Thoracic aorta (tissue), 2 donors: ENCODE measurements around the gene CYTH1. TPM values are rescaled to one million over a fixed set of nuclear protein-coding genes. Genes with fewer than 3 reads are reported as not detected.
A peak's percentile ranks its signal among the peaks of the same experiment; 100 is the strongest.

Experiments
- ATAC-seq: fragments of 150-250 bp; one replicate; pipeline ENCODE4 v1.8.0; 2017; ENCODE audit warnings: low read depth; ENCODE audit not compliant: insufficient number of reproducible peaks, low FRiP score
- DNase-seq: peaks from one replicate; pipeline ENCODE4 v3.0.0-alpha.2; 2020; ENCODE audit warnings: low spot score
- H3K27ac ChIP-seq, 2 donors: fragments of 200-600 bp; sonication (generic); 1 replicate in 1 of 2; 2 replicates in 1 of 2; pipeline ENCODE4 v1.5.1; 2016; ENCODE audit warnings: mild to moderate bottlenecking in 2 of 2, moderate library complexity in 2 of 2
- H3K27me3 ChIP-seq: fragments of 200-600 bp; sonication (generic); replicated peaks from 2 replicates; pipeline ENCODE4 v1.6.0; 2016; ENCODE audit warnings: mild to moderate bottlenecking; ENCODE audit not compliant: insufficient read depth
- H3K36me3 ChIP-seq: fragments of 200-600 bp; sonication (generic); one replicate; pipeline ENCODE4 v1.5.1; 2016
- H3K4me1 ChIP-seq, 2 donors: fragments of 200-600 bp; sonication (generic); 1 replicate in 1 of 2; 2 replicates in 1 of 2; pipeline versions ENCODE4 v1.5.1 to v1.6.0; 2016; ENCODE audit warnings: low read depth in 2 of 2, mild to moderate bottlenecking in 1 of 2; ENCODE audit not compliant: control insufficient read depth in 1 of 2
- H3K4me3 ChIP-seq: fragments of 200-600 bp; sonication (generic); 2 replicates; pipeline ENCODE4 v1.5.1; 2016; ENCODE audit warnings: mild to moderate bottlenecking
- H3K9me3 ChIP-seq: fragments of 200-600 bp; sonication (generic); 2 replicates; pipeline ENCODE4 v1.5.1; 2016
- CTCF ChIP-seq: fragments of 200-600 bp; sonication (generic); IDR thresholded peaks from one replicate; pipeline ENCODE4 v1.5.1; 2019; ENCODE audit warnings: antibody characterized with exemption
- total RNA-seq, 2 donors: library from RNA; depleted of rRNA; stranded (reverse); fragments of >200 nt; gene quantifications; one replicate each; pipeline versions ENCODE4 v1.1.0 to v1.2.3, GENCODE V29; 2016

CYTH1 gene
- total RNA-seq, 2 donors from 2014 or later, result 79.2 to 79.4 TPM

- DNase-seq (no peak), ATAC-seq (no peak)
- H3K36me3 ChIP-seq, result no peaks in the 10 kb centered on the region
- H3K9me3 ChIP-seq, result peaks cover 4% of the 10 kb centered on the region
- H3K4me3 ChIP-seq, result no peak overlapping the region
- no peak overlapping the region for H3K27ac ChIP-seq
- H3K4me1 ChIP-seq, result no peaks in the 10 kb centered on the region
- H3K27me3 ChIP-seq, result no peaks in the 10 kb centered on the region
- no peak for TF ChIP-seq CTCF
Observed at GRCh38 chr17:78650093-78650715, 131.9 kb downstream of the CYTH1 start.

- DNase-seq (no peak), ATAC-seq (no peak)
- H3K4me1 ChIP-seq, result no peaks in the 10 kb centered on the region
- no peak overlapping the region for H3K27ac ChIP-seq
- H3K4me3 ChIP-seq, result no peak overlapping the region
- no peaks in the 10 kb centered on the region for H3K27me3 ChIP-seq
- peaks cover 4% of the 10 kb centered on the region for H3K9me3 ChIP-seq
- TF ChIP-seq CTCF, result no peak
- no peaks in the 10 kb centered on the region for H3K36me3 ChIP-seq
Observed at GRCh38 chr17:78648293-78648692, 133.8 kb downstream of the CYTH1 start.

GRCh38 chr17:78647032-78647431, 135.0 kb downstream of the CYTH1 start:
- H3K36me3 ChIP-seq, result no peaks in the 10 kb centered on the region
- ATAC-seq (no peak), DNase-seq (no peak)
- TF ChIP-seq CTCF, result no peak
- no peaks in the 10 kb centered on the region for H3K27me3 ChIP-seq
- H3K4me1 ChIP-seq, result no peaks in the 10 kb centered on the region
- no peak overlapping the region for H3K27ac ChIP-seq
- no peak overlapping the region for H3K4me3 ChIP-seq
- H3K9me3 ChIP-seq, result peaks cover 4% of the 10 kb centered on the region

- ATAC-seq (no peak), DNase-seq (peak; percentile 28)
- no peaks in the 10 kb centered on the region for H3K36me3 ChIP-seq
- no peak for TF ChIP-seq CTCF
- H3K4me1 ChIP-seq, result no peaks in the 10 kb centered on the region
- no peaks in the 10 kb centered on the region for H3K27me3 ChIP-seq
- peaks cover 4% of the 10 kb centered on the region for H3K9me3 ChIP-seq
- H3K4me3 ChIP-seq, result no peak overlapping the region
- H3K27ac ChIP-seq, result peak overlapping the region in 1 of 2 donors; percentile 32
Observed at GRCh38 chr17:78645421-78646295, 136.4 kb downstream of the CYTH1 start.

GRCh38 chr17:78644931-78645351, 137.1 kb downstream of the CYTH1 start:
- Histone ChIP-seq H3K4me3 (no peak overlapping the region), H3K36me3 (no peaks in the 10 kb centered on the region), H3K4me1 (peaks cover 0 to 1% of the 10 kb centered on the region in 2 donors), H3K27me3 (no peaks in the 10 kb centered on the region), H3K27ac (peak overlapping the region in 1 of 2 donors; percentile 30), H3K9me3 (peaks cover 4% of the 10 kb centered on the region)
- ATAC-seq (no peak), DNase-seq (no peak)
- no peak for TF ChIP-seq CTCF
